ENCODE measurements around the gene COL21A1.

DNA sequence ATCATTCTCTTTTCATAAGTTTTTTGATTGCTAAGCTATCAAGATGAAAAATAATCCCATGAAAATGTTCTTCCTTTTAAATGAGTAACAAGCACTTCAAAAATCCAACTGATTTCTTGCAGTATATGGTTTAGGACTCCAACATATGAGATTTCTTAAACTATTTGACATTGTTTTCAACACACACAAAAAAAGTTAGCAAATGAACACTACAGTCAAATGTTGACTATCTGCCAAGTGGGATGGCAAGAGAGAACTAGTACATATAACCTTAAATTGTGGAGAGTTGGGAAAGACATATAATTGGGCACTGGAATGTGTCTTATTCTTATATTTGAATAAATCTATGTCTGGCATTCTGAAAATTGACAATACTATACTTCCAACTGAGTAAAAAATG, 15.6 kb downstream of the COL21A1 start:
- TF ChIP-seq, protein P1, sequence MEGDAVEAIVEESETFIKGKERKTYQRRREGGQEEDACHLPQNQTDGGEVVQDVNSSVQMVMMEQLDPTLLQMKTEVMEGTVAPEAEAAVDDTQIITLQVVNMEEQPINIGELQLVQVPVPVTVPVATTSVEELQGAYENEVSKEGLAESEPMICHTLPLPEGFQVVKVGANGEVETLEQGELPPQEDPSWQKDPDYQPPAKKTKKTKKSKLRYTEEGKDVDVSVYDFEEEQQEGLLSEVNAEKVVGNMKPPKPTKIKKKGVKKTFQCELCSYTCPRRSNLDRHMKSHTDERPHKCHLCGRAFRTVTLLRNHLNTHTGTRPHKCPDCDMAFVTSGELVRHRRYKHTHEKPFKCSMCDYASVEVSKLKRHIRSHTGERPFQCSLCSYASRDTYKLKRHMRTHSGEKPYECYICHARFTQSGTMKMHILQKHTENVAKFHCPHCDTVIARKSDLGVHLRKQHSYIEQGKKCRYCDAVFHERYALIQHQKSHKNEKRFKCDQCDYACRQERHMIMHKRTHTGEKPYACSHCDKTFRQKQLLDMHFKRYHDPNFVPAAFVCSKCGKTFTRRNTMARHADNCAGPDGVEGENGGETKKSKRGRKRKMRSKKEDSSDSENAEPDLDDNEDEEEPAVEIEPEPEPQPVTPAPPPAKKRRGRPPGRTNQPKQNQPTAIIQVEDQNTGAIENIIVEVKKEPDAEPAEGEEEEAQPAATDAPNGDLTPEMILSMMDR (conservative IDR thresholded peaks at IDR 0.05; ENCODE audit: low read depth, low read length), result no peak
- no peak for TF ChIP-seq EZH2 (IDR thresholded peaks at IDR 0.05; ENCODE audit: borderline replicate concordance, low read depth, low read length, poor library complexity, severe bottlenecking)

Data from A673 (cell line).